GM12878 (cell line): ENCODE data around the gene SH2D6. TPM values are rescaled to one million over a fixed set of nuclear protein-coding genes. Genes with fewer than 3 reads are reported as not detected.
A peak's percentile ranks its signal among the peaks of the same experiment; 100 is the strongest.

ENCODE experiments used
- ATF7 ChIP-seq: fragments of 450-650 bp; IDR thresholded peaks from 2 replicates; pipeline ENCODE4 v1.6.1; 2016; ENCODE audit warnings: low read depth, mild to moderate bottlenecking
- BHLHE40 ChIP-seq, 2 experiments: fragments of 450-650 bp in 1 of 2; IDR thresholded peaks; 2 replicates each; pipeline ENCODE4 v1.6.1; 2011 to 2017; ENCODE audit warnings: low read depth in 2 of 2, borderline replicate concordance in 1 of 2, improper control_type of control experiment in 1 of 2, low read length in 1 of 2, mild to moderate bottlenecking in 1 of 2
- BRCA1 ChIP-seq: IDR thresholded peaks from 2 replicates; pipeline ENCODE4 v1.6.1; 2011; ENCODE audit warnings: low read depth, low read length, improper control_type of control experiment
- CEBPB ChIP-seq, 2 experiments: fragments of 150-350 bp in 1 of 2; IDR thresholded peaks; 2 replicates each; pipeline ENCODE4 v1.6.1; 2012 to 2014; ENCODE audit warnings: low read depth in 2 of 2, low read length in 2 of 2, borderline replicate concordance in 1 of 2, inconsistent platforms in 1 of 2
- EP300 ChIP-seq, 2 experiments: fragments of 150-350 bp in 1 of 2; IDR thresholded peaks; 2 replicates each; pipeline ENCODE4 v1.6.1; 2011 to 2012; ENCODE audit warnings: low read depth in 2 of 2, low read length in 2 of 2, borderline replicate concordance in 1 of 2, improper control_type of control experiment in 1 of 2, inconsistent platforms in 1 of 2; ENCODE audit not compliant: control insufficient read depth in 1 of 2
- ESRRA ChIP-seq: IDR thresholded peaks from 2 replicates; pipeline ENCODE4 v1.6.1; 2012; ENCODE audit warnings: mild to moderate bottlenecking, low read length, improper control_type of control experiment
- FOXK2 ChIP-seq: fragments of 450-650 bp; IDR thresholded peaks from 2 replicates; pipeline ENCODE4 v1.6.1; 2017; ENCODE audit warnings: mild to moderate bottlenecking, moderate library complexity
- FOXM1 ChIP-seq: IDR thresholded peaks from 2 replicates; pipeline ENCODE4 v1.6.1; 2012; ENCODE audit warnings: low read depth, mild to moderate bottlenecking, inconsistent platforms, low read length, moderate library complexity
- HCFC1 ChIP-seq: fragments of 150-350 bp; IDR thresholded peaks from 2 replicates; pipeline ENCODE4 v1.6.1; 2014; ENCODE audit warnings: low read length
- HDAC2 ChIP-seq: fragments of 200-600 bp; sonication (generic); IDR thresholded peaks from 2 replicates; pipeline ENCODE4 v1.6.1; 2017
- HDGF ChIP-seq: fragments of 450-650 bp; IDR thresholded peaks from 2 replicates; pipeline ENCODE4 v1.6.1; 2016; ENCODE audit warnings: antibody characterized with exemption
- IKZF2 ChIP-seq, 2 experiments: fragments of 450-650 bp; IDR thresholded peaks; 2 replicates each; pipeline ENCODE4 v1.6.1; 2017; ENCODE audit warnings: mild to moderate bottlenecking in 2 of 2, moderate library complexity in 2 of 2
- IRF3 ChIP-seq: fragments of 450-650 bp; IDR thresholded peaks from 2 replicates; pipeline ENCODE4 v1.6.1; 2014; ENCODE audit warnings: mild to moderate bottlenecking
- KAT2A ChIP-seq: conservative IDR thresholded peaks from 2 replicates; pipeline ENCODE4 v1.6.1; 2011; ENCODE audit warnings: low read depth, low read length; ENCODE audit not compliant: control insufficient read depth
- LARP7 ChIP-seq: fragments of 450-650 bp; IDR thresholded peaks from 2 replicates; pipeline ENCODE4 v1.6.1; 2017; ENCODE audit warnings: mild to moderate bottlenecking
- MEF2A ChIP-seq: IDR thresholded peaks from 2 replicates; pipeline ENCODE4 v1.6.1; 2011; ENCODE audit warnings: low read depth, mild to moderate bottlenecking, low read length, moderate library complexity; ENCODE audit not compliant: insufficient read depth
- MTA2 ChIP-seq: fragments of 450-650 bp; IDR thresholded peaks from 2 replicates; pipeline ENCODE4 v1.6.1; 2016; ENCODE audit warnings: low read depth, mild to moderate bottlenecking, moderate library complexity
- PRDM15 ChIP-seq: fragments of 450-650 bp; formaldehyde crosslinking; IDR thresholded peaks from 2 replicates; pipeline ENCODE4 v1.4.0; 2020; ENCODE audit warnings: mild to moderate bottlenecking, moderate library complexity
- RELA ChIP-seq: fragments of 450-650 bp; IDR thresholded peaks from 2 replicates; pipeline ENCODE4 v1.8.0; 2014; ENCODE audit warnings: borderline replicate concordance; ENCODE audit not compliant: partially characterized antibody
- SPI1 ChIP-seq: IDR thresholded peaks from 2 replicates; pipeline ENCODE4 v1.6.1; 2011; ENCODE audit warnings: low read depth, mild to moderate bottlenecking, low read length, moderate library complexity, borderline replicate concordance; ENCODE audit not compliant: insufficient read depth
- STAT3 ChIP-seq: IDR thresholded peaks from 2 replicates; pipeline ENCODE4 v1.6.1; 2011; ENCODE audit warnings: low read depth, low read length, improper control_type of control experiment
- TAF1 ChIP-seq: IDR thresholded peaks from 2 replicates; pipeline ENCODE4 v1.6.1; 2011; ENCODE audit warnings: mild to moderate bottlenecking, low read depth, low read length, borderline replicate concordance
- TARDBP ChIP-seq: IDR thresholded peaks from 2 replicates; pipeline ENCODE4 v1.6.1; 2016; ENCODE audit warnings: borderline replicate concordance
- TCF3 ChIP-seq: IDR thresholded peaks from 2 replicates; pipeline ENCODE4 v1.6.1; 2012; ENCODE audit warnings: low read depth, mild to moderate bottlenecking, low read length, borderline replicate concordance; ENCODE audit not compliant: insufficient read depth
- ZNF207 ChIP-seq: fragments of 450-650 bp; IDR thresholded peaks from 2 replicates; pipeline ENCODE4 v1.6.1; 2014; ENCODE audit warnings: antibody characterized with exemption, mild to moderate bottlenecking, borderline replicate concordance
- ZZZ3 ChIP-seq: IDR thresholded peaks from 2 replicates; pipeline ENCODE4 v1.6.1; 2011; ENCODE audit warnings: low read depth; ENCODE audit not compliant: control insufficient read depth, insufficient read length
- polyA plus RNA-seq, 11 experiments: library from polyadenylated mRNA; depleted of rRNA in 4 of 11; unstranded in 6 of 11; stranded (reverse) in 5 of 11; fragments of >200 nt; fragmentation: Nextera tagmentation in 4 of 11; fragmentation: Illumina TruSeq in 1 of 11; extraction: Ambion mirVana in 4 of 11; extraction: Trizol in 1 of 11; gene quantifications; 1 replicate in 1 of 11; 2 replicates in 10 of 11; pipeline versions ENCODE4 v1.2.1 to v1.2.3, GENCODE V29; 2011 to 2016; ENCODE audit warnings: inconsistent platforms in 2 of 11, missing spikeins in 2 of 11, low read depth in 1 of 11
- total RNA-seq, 4 experiments: library from RNA; depleted of rRNA in 3 of 4; stranded (reverse); fragments of >200 nt in 3 of 4; fragmentation: Illumina TruSeq in 1 of 4; extraction: Trizol in 1 of 4; gene quantifications; 2 replicates each; pipeline versions ENCODE4 v1.2.1 to v1.2.3, GENCODE V29; 2013 to 2021
- TF ChIP-seq, protein P1 (sequence below): fragments of 450-650 bp; IDR thresholded peaks from 2 replicates; pipeline ENCODE4 v1.6.1; 2016; ENCODE audit warnings: mild to moderate bottlenecking

SH2D6 gene
- total and polyA plus RNA-seq, 10 of the 15 experiments (the other 5 are each of a cell fraction or from before 2014, with no cell fraction given): 0.23 to 0.59 (median 0.34) TPM; not detected in 6

GRCh38 chr2:85409845-85410583 is 8.5 kb upstream of the SH2D6 start, which contains the start of gene CAPG (continued):
- TF ChIP-seq PRDM15 (CRISPR knock-in tag): no peak
- TF ChIP-seq LARP7: peak; percentile 35; the same call in 1 of the 2 replicates
- no peak for TF ChIP-seq FOXK2
- no peak for TF ChIP-seq CEBPB (IDR thresholded peaks at IDR 0.05; ENCODE audit: borderline replicate concordance in 1 of 2, low read depth in 2 of 2, low read length in 2 of 2)
- no peak for TF ChIP-seq ZNF207
- no peak for TF ChIP-seq IRF3
- TF ChIP-seq HDAC2: no peak
- TF ChIP-seq, protein P1, sequence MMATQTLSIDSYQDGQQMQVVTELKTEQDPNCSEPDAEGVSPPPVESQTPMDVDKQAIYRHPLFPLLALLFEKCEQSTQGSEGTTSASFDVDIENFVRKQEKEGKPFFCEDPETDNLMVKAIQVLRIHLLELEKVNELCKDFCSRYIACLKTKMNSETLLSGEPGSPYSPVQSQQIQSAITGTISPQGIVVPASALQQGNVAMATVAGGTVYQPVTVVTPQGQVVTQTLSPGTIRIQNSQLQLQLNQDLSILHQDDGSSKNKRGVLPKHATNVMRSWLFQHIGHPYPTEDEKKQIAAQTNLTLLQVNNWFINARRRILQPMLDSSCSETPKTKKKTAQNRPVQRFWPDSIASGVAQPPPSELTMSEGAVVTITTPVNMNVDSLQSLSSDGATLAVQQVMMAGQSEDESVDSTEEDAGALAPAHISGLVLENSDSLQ: no peak
- no peak for TF ChIP-seq BRCA1
- no peak for TF ChIP-seq TCF3
- no peak for TF ChIP-seq STAT3
- TF ChIP-seq MEF2A: no peak
- TF ChIP-seq ZZZ3: no peak
- TF ChIP-seq RELA: no peak
- peak; percentile 63; the same call in 1 of the 2 replicates for TF ChIP-seq HDGF
- no peak for TF ChIP-seq TAF1
- no peak; a peak in 1 of 4 replicates for TF ChIP-seq BHLHE40 (IDR thresholded peaks at IDR 0.05; ENCODE audit: borderline replicate concordance in 1 of 2, low read depth in 2 of 2, low read length in 1 of 2)
- TF ChIP-seq ATF7: no peak
- no peak for TF ChIP-seq EP300 (IDR thresholded peaks at IDR 0.05; ENCODE audit: borderline replicate concordance in 1 of 2, control insufficient read depth in 1 of 2, low read depth in 2 of 2, low read length in 2 of 2)
- peak; percentile 39 to 62; a peak in 2 of 4 replicates for TF ChIP-seq IKZF2 (IDR thresholded peaks at IDR 0.05)
- no peak for TF ChIP-seq KAT2A
- TF ChIP-seq MTA2: no peak
- TF ChIP-seq TARDBP: no peak
- TF ChIP-seq SPI1: peak; percentile 72; the same call in 1 of the 2 replicates
- no peak for TF ChIP-seq FOXM1
- no peak for TF ChIP-seq ESRRA
- no peak for TF ChIP-seq HCFC1
